Lower lobe of right lung (tissue), 2 donors: ENCODE data around the gene EREG. TPM values are rescaled to one million over a fixed set of nuclear protein-coding genes. Genes with fewer than 3 reads are reported as not detected.
A peak's percentile ranks its signal among the peaks of the same experiment; 100 is the strongest.

Experiments
- ATAC-seq, 2 donors: fragments of 200-7000 bp; cut with Tn5 transposase; one replicate each; pipeline ENCODE4 v1.9.1; 2020 to 2022; ENCODE audit warnings: mild to moderate bottlenecking in 2 of 2, moderate library complexity in 2 of 2
- DNase-seq: peaks from one replicate; pipeline ENCODE4 v3.0.0-alpha.2; 2020
- H3K27ac ChIP-seq: fragments of 200-600 bp; one replicate; pipeline ENCODE4 v1.8.0; 2022
- H3K27me3 ChIP-seq: fragments of 200-600 bp; one replicate; pipeline ENCODE4 v1.8.0; 2022; ENCODE audit warnings: low read depth
- H3K36me3 ChIP-seq: fragments of 200-600 bp; one replicate; pipeline ENCODE4 v1.8.0; 2022; ENCODE audit warnings: mild to moderate bottlenecking
- H3K4me1 ChIP-seq: fragments of 200-600 bp; one replicate; pipeline ENCODE4 v1.8.0; 2022
- H3K4me3 ChIP-seq: fragments of 200-600 bp; one replicate; pipeline ENCODE4 v1.8.0; 2022; ENCODE audit warnings: mild to moderate bottlenecking
- H3K9me3 ChIP-seq: fragments of 200-600 bp; one replicate; pipeline ENCODE4 v1.8.0; 2022
- CTCF ChIP-seq: fragments of 200-600 bp; IDR thresholded peaks from one replicate; pipeline ENCODE4 v1.8.0; 2022; ENCODE audit warnings: antibody characterized with exemption, mild to moderate bottlenecking
- intact Hi-C: fragments of 100-400 bp; cut with DNase I; formaldehyde crosslinking; loops from one replicate; pipeline ENCODE4 v1.11.0; 2022
- total RNA-seq: library from RNA; stranded (reverse); fragmentation: NEBNext Ultra II Directional; extraction: Animal tissue kit (Norgen Biotek cat#: 25700); gene quantifications from one replicate; pipeline ENCODE4 v1.2.1, GENCODE V29; 2021
- donor health status: DM: no; HTN: yes; CAD: no; lungs with severe emphysema.

The EREG gene
- total RNA-seq, 1 donor from 2014 or later: 1.1 TPM

GRCh38 chr4:74374128-74374527, 9.2 kb downstream of the EREG start:
- H3K9me3 ChIP-seq: no peaks in the 10 kb centered on the region
- no peak for TF ChIP-seq CTCF
- DNase-seq: no peak
- H3K4me1 ChIP-seq: no peaks in the 10 kb centered on the region
- H3K27ac ChIP-seq: no peak overlapping the region
- peak in 1 of 2 donors; percentile 11 for ATAC-seq
- no peak overlapping the region for H3K4me3 ChIP-seq
- intact Hi-C loops: loop anchor here (10.0 kb wide), 1 partner anchor 301 kb away; no protein-coding TSS in a partner anchor
- H3K27me3 ChIP-seq: no peaks in the 10 kb centered on the region
- H3K36me3 ChIP-seq: no peaks in the 10 kb centered on the region

- ATAC-seq: peak; percentile 76 to 90
- intact Hi-C loops: loop anchor here (5.0 to 10.0 kb wide), 2 partner anchors 158 to 300 kb away; no protein-coding TSS in a partner anchor
- Histone ChIP-seq H3K4me3 (no peak overlapping the region), H3K36me3 (no peaks in the 10 kb centered on the region), H3K9me3 (no peaks in the 10 kb centered on the region), H3K4me1 (no peaks in the 10 kb centered on the region), H3K27me3 (no peaks in the 10 kb centered on the region), H3K27ac (no peak overlapping the region)
- DNase-seq: peak; percentile 90
- no peak for TF ChIP-seq CTCF
Measured at GRCh38 chr4:74374561-74375327, 9.8 kb downstream of the EREG start.

- no peaks in the 10 kb centered on the region for H3K9me3 ChIP-seq
- H3K4me3 ChIP-seq: no peak overlapping the region
- no peak for TF ChIP-seq CTCF
- DNase-seq: no peak
- no peaks in the 10 kb centered on the region for H3K4me1 ChIP-seq
- no peaks in the 10 kb centered on the region for H3K27me3 ChIP-seq
- H3K36me3 ChIP-seq: no peaks in the 10 kb centered on the region
- peak; percentile 46 to 56 for ATAC-seq
- intact Hi-C loops: loop anchor here (5.0 to 10.0 kb wide), 2 partner anchors 156 to 299 kb away; no protein-coding TSS in a partner anchor
- H3K27ac ChIP-seq: no peak overlapping the region
Measured at GRCh38 chr4:74375824-74376426, 11.0 kb downstream of the EREG start.

- Histone ChIP-seq H3K36me3 (no peaks in the 10 kb centered on the region), H3K9me3 (no peaks in the 10 kb centered on the region), H3K4me3 (no peak overlapping the region), H3K4me1 (no peaks in the 10 kb centered on the region), H3K27ac (no peak overlapping the region), H3K27me3 (no peaks in the 10 kb centered on the region)
- peak; percentile 65 for TF ChIP-seq CTCF
- ATAC-seq (peak; percentile 78 to 88), DNase-seq (no peak)
- intact Hi-C loops: loop anchor here (5.0 to 10.0 kb wide), 2 partner anchors 155 to 298 kb away; no protein-coding TSS in a partner anchor
Measured at GRCh38 chr4:74376888-74377483, 12.0 kb downstream of the EREG start.

GRCh38 chr4:74377714-74378113, 12.8 kb downstream of the EREG start:
- no peak overlapping the region for H3K4me3 ChIP-seq
- intact Hi-C loops: loop anchor here (5.0 to 10.0 kb wide), 2 partner anchors 155 to 297 kb away; no protein-coding TSS in a partner anchor
- H3K36me3 ChIP-seq: no peaks in the 10 kb centered on the region
- DNase-seq (no peak), ATAC-seq (no peak)
- no peaks in the 10 kb centered on the region for H3K9me3 ChIP-seq
- H3K27me3 ChIP-seq: no peaks in the 10 kb centered on the region
- TF ChIP-seq CTCF: no peak
- no peak overlapping the region for H3K27ac ChIP-seq
- H3K4me1 ChIP-seq: no peaks in the 10 kb centered on the region
